ENCODE data around the gene RABAC1.
A peak's percentile ranks its signal among the peaks of the same experiment; 100 is the strongest.
"Not testable (repeated sequence)": the region's sequence is repeated elsewhere in the genome, so short reads cannot be mapped to it uniquely, and the experiment has no call there.

The RABAC1 gene, protein sequence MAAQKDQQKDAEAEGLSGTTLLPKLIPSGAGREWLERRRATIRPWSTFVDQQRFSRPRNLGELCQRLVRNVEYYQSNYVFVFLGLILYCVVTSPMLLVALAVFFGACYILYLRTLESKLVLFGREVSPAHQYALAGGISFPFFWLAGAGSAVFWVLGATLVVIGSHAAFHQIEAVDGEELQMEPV

DNA sequence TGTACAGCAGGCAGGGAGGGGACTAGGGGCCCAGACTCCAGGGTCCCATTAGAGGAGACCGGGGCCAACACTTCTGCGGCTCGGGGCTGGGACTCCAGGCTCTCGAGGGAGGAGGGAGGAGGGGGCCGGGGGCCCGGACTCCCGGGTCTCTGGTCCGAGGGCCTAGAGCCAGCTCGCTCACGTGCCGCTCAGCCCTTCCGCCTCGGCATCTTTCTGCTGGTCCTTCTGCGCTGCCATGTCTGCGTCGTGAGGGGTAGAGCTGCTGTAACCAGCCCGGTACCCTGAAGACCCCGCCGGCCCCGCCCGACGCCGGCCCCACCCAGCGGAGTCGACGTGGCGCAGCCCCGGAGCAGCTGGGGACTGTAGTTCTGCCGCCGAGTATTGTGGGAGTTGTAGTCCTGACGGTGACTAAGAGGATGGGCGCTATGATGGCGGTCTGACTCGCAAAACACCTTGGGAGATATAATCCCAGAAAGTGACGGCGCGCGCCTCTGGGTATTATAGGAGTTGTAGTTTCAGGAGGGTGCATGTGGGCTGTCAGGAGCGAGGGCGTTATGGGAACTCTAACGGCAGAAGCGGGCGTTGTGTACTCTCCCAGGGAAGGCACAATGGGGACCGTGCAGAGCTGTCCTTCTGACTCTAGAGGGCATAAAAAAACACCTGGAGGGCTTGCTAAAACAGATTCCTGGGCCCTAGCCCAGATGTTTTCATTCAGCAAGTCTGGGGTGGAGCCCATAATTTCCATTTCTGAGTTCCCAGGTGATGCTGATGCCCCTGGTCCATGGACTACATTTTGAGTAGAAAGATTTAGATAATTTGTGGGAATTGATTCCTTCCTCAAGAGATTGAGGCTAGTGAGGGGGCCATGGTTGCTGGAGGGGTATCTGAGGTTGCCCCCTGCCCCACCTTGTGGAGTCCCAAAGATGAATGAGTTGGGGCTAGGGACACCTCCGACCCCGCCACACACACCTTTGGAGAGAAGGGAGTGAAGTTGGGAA lies at the start of gene RABAC1:
RABAC1 (minus strand) TSS at position 266 of the 998 bp plus-strand sequence; CDS start at position 237, 29 bp downstream.
- peak; percentile 90 for DNase-seq

DNA sequence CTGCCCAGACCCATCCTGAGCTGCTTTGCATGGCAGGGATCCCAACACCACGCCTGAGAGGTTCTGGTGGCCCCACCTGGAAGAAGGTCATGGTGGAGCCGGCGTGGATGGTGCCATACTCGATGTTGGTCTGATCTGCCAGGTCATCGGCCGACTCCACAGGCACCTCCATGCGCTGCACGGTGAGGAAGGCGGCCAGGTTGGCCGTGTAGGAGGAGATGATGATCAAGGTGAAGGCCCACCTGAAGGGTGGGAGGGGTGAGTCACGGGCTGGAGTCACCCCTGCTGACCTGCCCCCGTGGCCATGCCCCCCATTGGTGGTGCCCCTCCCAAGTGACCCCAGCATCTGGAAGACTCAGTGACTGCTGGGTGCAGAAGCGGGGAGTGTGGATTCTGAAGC lies 47.4 kb upstream of the RABAC1 start:
- no peak for DNase-seq

DNA sequence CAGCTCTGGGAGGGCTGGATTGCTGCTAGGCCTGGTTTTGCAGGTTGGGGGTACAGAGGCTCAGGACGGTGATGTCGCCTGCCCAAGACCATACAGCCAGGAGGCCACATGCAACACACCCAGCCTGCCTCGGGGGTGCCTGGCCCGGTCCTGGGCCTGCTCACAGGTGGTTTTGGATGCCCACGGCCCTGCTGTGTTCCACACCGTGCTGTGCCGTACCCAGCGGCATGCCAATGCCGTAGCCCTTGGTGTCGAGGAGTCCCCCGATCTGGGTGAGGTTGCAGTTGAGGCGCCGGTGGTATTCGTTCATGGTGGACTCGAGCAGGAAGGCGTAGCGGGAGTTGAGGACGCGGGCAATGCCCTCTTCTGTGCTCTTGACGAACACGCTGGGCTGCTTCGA lies 46.4 kb upstream of the RABAC1 start:
- no peak for DNase-seq

DNA sequence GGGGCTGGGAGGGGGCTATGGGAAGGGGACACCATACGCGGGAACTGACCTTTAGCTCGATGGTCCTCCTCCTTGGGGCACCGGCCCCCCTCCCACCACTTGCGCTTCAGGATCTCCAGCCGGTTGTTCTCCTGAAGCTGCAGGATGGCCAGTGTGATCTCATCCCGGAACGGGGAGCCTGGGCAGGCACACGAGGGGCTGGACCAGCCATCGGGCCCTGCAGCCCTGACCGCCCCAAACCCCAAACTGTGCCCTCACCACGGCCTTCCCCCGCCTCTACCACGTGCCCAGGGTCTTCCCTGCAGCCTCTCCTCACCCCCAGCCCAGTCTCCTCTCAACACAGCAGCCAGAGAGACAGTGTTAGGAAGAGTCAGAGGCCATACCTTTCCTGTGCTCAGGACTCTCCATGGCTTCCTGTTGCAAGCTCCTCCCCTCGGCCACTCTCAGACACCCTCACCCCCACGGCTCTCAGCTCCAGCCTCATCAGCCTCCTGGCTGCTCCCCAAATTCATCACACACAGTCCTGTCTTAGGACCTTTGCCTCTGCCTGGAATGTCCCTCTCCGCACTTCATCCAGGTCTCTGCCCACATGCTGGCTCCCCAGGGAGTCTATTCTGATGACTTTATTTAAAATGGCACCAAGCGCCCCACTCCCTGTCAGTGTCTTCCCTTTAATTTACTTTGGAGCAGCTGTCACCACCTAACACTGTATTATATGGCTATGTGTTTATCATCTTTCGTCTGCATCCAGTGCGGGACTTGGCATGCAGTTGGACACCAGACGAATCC lies 44.6 kb upstream of the RABAC1 start:
- DNase-seq = no peak

DNA sequence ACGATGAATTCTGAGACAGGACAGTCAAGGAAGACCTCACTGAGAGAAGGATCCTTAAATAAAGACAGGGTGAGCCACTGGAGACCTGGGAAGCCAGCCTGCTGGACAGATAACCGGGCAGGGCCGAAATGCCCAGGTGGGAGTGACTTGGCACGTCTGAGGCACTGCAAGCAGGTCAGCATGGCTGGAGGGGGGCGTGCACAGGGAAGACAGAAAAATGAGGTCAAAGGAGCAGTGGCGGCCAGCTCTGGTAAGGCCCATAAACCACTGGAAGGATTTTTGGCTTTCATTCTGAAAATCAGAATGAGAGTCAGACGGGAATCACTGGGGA lies 40.7 kb upstream of the RABAC1 start:
- DNase-seq = no peak

DNA sequence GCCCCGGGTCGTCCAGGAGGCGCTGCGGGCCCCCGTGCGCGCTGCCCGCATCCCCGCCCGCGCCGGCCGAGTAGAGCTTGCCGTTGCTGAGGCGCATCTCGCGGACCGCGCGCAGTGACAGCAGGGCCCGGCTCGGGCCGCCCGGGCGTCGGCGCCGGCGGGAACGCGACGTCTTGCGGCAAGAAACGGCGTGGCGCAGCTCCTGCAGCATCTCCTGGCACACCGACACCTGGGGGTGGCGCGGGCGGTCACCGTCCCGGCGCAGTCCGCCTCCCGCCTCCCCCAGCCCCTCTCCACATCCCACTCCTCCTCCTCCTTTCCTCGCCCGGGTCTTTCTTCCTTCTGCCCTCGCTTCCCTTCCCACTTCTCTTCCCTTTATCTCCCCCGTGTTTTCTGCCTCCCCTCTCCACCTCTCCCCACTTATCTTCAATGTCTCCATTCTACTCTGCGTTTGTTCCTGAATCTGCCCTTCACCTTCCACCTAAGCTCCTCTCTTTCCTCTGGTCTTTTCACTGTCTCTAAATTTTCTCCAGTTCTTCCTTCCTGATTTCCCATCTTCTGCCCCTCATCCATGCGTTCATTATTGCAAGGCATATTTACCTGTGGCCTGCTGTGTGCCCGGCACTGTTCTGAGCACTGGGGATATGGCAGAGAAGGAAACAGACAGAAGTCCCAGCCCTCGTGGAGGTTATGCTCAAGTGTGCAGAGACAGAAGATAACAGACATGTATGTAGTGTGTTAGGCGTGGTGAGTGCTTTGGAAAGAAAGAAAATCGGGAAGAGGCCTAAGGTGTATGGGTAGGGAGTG lies 40.2 kb upstream of the RABAC1 start:
- DNase-seq = peak; percentile 25

DNA sequence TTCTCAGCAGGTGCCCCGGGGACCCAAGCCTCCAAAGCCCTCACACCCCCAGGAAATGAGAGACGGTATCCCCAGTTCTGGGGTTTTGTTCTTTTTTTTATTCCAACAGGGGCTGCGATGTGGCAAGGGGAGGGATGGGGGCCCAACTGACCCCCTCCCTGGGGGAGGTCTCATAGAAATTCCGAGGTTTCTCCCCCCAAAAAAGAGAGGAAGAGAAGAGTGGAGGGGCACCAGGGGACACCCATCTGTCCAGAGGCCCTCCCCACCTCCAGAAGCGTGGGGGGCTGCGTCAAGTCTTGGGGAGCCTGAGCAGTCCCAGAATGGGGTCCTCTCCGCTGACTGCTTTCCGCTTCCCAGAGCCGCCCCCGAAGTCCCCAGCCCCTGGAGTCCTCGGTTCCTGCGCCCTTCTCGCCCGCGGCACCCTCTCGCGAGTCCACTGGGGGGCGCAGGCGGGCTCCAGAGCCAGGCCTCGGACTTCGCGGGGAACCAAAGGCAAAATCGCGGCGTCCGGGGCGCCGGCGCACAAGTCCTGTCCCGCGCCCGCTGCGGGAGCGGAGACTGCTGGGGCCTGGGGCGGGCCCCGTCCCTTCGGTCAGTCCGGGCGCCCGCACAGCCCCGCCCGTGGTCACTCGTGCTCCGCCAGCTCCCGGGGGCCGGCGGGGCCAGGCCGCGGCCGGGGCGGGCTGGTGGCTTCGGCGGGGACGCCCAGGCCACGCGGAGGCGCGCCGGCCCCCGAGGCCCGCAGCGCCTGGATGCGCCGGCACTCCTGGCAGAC lies 39.3 kb upstream of the RABAC1 start:
- peak; percentile 32 for DNase-seq

DNA sequence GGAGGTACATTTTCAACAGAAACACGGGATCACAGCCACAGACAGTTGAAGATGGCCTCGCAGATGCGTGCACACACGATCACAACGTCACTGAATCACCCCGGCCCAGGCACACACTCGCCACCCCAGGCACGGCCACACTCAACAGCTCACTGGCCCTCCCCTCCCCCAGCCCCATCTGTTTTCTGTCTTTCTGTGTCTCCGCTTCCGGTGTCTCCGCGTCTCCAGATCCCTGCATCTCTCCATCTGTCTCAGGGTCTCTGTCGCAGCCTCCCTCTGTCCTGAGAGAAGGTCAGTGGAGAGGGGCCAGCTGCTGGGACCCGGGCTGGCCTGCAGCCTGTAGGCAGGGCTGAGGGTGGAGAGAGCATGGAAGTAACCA lies 38.7 kb upstream of the RABAC1 start:
- DNase-seq = no peak

DNA sequence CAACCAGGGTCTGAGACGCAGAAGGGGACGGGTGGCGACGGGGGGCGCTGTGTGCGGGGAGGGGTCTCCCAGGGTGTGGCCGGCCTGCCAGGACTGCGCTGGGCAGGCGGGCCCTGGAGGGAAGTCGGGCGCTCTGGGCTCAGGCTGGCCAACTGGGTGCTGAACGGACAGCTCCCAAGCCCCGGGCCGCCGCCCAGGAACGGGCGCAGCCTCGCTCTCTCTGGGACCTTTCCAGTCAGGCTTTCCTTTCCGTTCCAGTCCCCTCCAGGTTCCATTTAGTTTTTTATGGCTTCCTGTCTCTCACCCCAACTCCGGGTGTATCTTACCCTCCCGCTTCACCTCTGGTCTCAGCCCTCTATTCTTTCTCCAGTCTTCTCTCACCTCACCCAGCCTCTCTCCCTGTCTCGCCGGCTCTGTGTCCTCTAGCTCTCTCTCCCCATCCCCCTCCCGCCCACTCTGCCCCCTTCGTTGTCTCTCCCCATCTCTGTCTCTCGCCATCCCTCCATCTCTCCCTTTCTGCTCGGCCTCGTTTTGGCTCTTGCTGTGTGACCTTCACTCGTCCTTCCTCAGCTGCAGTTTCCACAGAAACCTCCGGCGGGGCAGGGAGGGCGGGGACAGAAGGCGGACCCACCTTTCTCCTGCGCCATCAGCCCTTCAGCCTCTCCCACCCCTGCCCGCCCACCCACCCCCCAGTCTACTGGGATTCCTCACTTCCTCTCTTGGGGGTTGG lies 38.2 kb upstream of the RABAC1 start:
- peak; percentile 34 for DNase-seq

DNA sequence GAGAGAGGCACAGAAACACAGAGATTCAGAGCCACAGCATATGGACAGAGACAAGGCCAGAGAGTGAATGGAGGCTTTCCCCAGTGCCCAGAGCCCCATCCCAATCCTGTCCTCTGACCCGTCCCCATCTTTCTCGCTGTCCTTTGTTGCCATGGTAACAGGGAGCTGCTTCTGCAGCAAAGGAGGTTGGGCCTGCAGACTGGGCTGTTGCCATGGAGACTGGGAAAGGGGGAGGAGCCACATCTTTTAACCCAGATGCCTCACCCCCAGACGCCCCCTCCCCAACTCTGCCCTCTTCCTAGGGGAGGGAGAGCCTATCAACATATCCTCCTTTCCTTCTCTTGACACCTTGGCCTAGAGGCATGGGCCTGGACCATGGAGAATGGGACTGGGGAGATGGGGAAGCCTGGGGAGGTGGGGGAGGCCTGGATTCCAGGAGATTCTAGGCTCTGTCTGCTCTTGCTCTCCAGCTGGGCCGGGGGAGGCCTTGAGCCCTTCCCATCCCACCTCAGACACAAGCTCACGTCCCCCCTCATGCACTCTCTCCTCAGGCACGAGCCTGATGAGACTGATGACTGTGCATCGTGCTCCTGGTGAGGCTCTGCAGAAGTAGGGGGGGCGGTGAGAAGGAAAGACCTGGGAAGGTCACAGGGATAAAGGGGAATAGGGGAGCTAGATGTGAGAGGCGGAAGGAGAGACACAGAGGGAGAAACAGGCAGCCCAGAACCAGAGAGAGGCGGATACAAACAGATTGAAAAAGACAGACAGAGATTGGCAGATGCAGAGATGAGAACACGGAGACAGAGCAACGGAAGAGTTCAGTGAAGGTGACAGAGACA lies 37.1 kb upstream of the RABAC1 start:
- DNase-seq = no peak

DNA sequence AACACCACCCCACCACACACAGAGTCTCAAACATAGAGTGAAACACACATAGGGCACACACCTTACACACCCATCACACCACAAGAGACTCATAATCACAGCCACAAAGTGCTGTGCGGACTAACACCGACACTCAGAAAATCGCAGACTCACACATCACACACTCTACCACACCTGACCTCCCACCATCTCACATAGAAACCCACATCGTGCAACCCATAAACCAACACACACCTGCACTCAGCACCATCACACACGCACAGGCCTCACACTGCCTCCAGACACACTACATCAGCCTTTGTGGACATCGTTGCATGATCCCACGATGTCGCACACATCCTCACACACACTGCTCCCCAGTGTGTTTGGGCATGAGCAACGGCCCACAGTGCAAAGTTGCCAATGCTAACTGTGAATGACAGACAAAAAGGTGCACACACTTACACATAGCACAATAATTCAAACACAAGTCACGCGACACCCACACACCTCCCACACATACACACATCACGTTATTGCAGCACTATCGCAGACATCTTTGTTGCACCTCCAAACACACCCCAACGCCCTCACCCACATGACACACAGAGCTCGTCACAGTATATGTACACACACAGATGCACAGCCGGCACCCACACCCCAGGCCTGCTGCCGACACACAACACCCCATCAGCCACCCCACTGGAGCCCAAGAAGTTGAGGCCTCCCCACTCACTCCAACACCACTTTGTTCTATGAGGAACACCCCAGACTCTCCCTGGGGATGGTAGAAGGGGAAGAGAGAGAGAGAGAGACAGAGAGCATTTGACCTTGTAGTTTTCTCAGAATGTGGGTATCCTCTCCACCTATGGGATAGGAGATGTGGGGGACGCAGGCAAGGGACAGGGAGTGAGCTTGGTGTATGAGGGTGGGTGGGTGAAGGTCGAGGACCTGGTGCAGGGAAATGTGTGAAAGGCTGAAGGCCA lies 36.2 kb upstream of the RABAC1 start:
- DNase-seq = no peak

DNA sequence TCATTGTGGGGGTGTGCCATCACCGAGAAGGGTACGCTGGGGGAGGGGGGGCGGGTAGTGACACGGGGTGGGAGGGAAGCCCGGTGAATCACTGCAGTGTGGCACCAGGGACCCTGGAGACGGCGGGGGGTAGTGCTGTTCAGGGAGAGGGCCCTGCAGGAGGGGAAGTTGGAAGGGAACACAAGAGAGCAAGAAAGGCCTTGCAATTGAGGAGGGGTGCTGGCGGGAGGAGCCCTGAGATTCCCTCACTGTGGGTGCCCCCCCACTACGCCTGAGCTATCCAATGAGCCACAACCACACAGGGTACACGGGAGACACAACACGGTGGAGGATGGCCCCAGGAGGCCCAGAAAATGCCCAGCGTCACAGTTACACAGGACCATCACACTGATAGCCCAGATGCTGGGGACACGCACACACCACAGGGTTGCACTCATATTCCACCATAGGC lies 35.4 kb upstream of the RABAC1 start:
- peak; percentile 30 for DNase-seq

DNA sequence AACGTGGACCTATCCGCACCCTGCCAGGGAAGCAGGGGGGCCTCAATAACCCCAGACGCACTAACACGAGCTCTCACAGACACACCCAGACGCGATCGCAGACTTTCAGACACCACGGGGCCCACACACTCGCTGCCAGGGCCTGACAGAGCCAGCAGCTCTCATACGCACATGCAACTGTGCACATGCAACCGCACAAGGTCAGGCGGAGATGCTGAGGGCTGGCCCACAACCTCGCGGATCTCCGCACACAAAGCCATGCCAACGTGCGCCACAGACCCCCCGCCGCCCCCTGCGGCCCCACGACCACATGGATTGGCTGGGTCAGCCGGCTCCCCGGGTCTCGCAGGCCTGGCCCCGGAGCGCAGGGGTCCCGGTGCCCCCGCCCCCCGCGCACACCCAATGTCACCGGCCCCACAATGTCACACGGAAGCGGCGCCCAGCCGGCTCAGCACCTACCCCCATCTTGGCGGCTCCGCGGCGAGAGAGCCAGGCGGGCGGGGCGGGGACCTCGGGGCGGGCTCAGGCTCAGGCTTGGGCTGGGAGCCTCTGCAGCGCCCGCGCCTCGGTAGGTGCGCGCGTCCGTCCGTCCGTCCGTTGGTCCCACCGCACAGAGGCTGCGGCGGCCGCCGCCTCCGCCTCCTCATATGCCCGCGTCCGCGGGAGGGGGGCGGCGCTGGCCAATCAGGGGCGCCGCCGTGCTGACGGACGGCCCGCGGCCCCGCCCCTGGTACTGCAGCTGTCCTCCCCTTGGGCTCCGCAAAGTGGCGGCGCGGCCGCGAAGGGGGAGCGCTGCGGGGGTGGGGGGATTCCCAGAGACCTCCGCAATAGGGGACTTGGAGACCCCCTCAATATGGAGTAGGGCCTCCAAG lies 34.7 kb upstream of the RABAC1 start, which contains the start of gene ATP1A3:
ATP1A3 (minus strand) TSS at position 619 of the 872 bp plus-strand sequence; CDS start at position 465, 154 bp downstream.
- peak; percentile 71 for DNase-seq

DNA sequence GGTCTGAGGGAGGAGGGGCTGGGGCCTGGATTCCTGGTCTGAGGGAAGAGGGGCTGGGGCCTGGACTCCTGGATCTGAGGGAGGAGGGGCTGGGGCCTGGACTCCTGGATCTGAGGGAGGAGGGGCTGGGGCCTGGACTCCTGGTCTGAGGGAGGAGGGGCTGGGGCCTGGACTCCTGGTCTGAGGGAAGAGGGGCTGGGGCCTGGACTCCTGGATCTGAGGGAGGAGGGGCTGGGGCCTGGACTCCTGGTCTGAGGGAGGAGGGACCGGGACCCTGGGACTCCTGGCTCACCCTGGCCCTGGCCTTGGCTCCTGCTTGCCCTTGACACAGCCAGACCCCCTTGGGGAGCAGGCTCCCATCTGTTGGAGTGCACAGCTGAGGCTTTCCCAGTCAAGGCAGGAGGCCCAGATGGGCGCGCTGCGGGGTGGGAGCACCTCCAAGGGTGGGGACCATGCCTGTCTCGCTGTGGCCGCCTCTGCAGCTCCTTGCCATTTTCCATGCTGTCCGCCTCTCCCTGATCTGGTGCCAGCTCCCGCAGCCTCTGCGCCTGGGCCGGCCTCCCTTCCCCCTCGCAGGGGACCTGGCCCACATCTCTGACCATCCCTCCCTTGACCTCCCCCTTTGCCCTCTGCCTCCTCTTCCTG lies 32.9 kb upstream of the RABAC1 start:
- not testable (repeated sequence) for DNase-seq

DNA sequence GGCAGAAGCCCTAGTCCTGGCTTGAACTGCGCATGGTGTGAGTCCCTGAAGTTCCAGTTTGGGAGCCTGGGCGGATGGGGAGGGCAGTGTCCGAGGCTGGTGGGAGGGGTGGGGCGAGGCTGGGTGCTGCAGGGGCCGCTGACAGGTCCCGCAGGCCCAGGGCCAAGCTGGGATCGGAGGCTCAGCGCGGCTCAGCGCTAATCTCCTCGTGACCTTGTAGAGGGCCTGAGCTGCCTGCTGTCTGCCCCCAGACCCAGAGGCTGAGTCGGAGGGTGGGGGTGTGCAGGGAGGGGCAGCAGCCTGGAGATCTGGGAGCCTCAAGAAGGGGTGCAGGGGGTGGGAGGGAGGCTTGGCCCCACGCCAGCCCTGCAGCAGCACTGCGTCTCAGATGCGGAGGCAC lies 31.9 kb upstream of the RABAC1 start:
- DNase-seq = no peak

DNA sequence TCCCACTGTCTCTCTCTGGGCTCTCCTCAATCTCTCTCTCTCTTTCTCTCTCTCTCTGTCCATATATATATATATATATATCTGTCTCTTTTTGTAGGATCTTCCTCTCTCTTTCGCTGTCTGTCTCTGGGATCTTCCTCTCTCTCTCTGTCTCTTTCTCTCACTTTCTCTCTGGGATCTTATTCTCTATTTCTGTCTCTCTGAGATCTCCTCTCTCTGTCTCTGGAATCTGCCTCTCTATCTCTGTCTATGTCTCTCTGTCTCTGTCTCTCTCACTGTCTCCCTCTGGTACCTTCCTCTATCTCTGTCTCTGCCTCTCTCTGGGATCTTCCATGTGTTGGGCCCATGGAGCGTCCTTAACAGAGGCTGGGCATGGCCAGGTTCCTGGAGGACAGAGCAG lies 31.5 kb upstream of the RABAC1 start:
- DNase-seq = no peak

DNA sequence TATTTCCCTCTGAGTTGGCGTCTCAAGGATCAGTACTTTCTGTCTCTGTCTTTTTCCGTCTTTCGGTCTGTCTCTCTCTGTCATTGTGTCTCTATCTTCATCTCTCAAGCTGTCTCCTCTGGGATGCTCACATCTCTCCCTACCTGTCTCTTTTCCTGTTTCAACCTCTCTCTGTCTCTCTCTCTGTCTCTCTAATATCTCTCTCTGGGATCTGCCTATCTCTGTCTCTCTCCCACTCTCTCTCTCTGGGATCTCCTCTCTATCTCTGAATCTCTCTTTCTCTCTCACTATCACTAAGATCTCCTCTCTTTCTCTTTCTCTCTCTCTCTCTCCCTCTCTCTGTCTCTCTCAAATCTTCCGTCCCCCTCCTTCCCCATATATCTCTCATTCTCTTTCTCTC lies 30.9 kb upstream of the RABAC1 start:
- DNase-seq = no peak
